Measurements from ENCODE around the gene RASAL1.

Gene RASAL1

GRCh38 chr12:113129664-113130456, 5.7 kb downstream of the RASAL1 start:
- H3K36me3 Mint-ChIP-seq (ENCODE audit: low read depth), result no peaks in the 10 kb centered on the region
- TF ChIP-seq CTCF (IDR thresholded peaks at IDR 0.05), result no peak
- no peak overlapping the region for H3K4me3 Mint-ChIP-seq
- H3K27ac Mint-ChIP-seq, result no peak overlapping the region
- H3K4me1 Mint-ChIP-seq, result no peaks in the 10 kb centered on the region
- no peaks in the 10 kb centered on the region for H3K9me3 Mint-ChIP-seq
- no peak for DNase-seq
- peaks cover 55% of the 10 kb centered on the region for H3K27me3 Mint-ChIP-seq (ENCODE audit: low read depth, poor library complexity)

- no peaks in the 10 kb centered on the region for H3K36me3 Mint-ChIP-seq (ENCODE audit: low read depth)
- peaks cover 54% of the 10 kb centered on the region for H3K27me3 Mint-ChIP-seq (ENCODE audit: low read depth, poor library complexity)
- TF ChIP-seq CTCF (IDR thresholded peaks at IDR 0.05), result no peak
- DNase-seq, result no peak
- H3K4me1 Mint-ChIP-seq, result no peaks in the 10 kb centered on the region
- peaks cover 4% of the 10 kb centered on the region for H3K9me3 Mint-ChIP-seq
- no peak overlapping the region for H3K4me3 Mint-ChIP-seq
- H3K27ac Mint-ChIP-seq, result no peak overlapping the region
These were observed 6.5 kb downstream of the RASAL1 start for GRCh38 chr12:113128802-113129663.

GRCh38 chr12:113127791-113128199, 7.8 kb downstream of the RASAL1 start:
- TF ChIP-seq CTCF (IDR thresholded peaks at IDR 0.05), result no peak
- Mint-ChIP-seq H3K9me3 (peaks cover 13% of the 10 kb centered on the region), H3K36me3 (ENCODE audit: low read depth) (no peaks in the 10 kb centered on the region), H3K4me3 (no peak overlapping the region), H3K27me3 (ENCODE audit: low read depth, poor library complexity) (peaks cover 51% of the 10 kb centered on the region), H3K4me1 (no peaks in the 10 kb centered on the region), H3K27ac (no peak overlapping the region)
- no peak for DNase-seq

GRCh38 chr12:113120670-113121370, 14.7 kb downstream of the RASAL1 start:
- DNase-seq, result no peak
- Mint-ChIP-seq H3K9me3 (peaks cover 15% of the 10 kb centered on the region), H3K36me3 (ENCODE audit: low read depth) (no peaks in the 10 kb centered on the region), H3K27me3 (ENCODE audit: low read depth, poor library complexity) (peaks cover 44% of the 10 kb centered on the region), H3K4me3 (no peak overlapping the region), H3K27ac (no peak overlapping the region), H3K4me1 (no peaks in the 10 kb centered on the region)
- TF ChIP-seq CTCF (IDR thresholded peaks at IDR 0.05), result no peak

GRCh38 chr12:113119980-113120669, 15.4 kb downstream of the RASAL1 start:
- TF ChIP-seq CTCF (IDR thresholded peaks at IDR 0.05), result no peak
- no peak overlapping the region for H3K27ac Mint-ChIP-seq
- peaks cover 15% of the 10 kb centered on the region for H3K9me3 Mint-ChIP-seq
- no peaks in the 10 kb centered on the region for H3K4me1 Mint-ChIP-seq
- peaks cover 48% of the 10 kb centered on the region for H3K27me3 Mint-ChIP-seq (ENCODE audit: low read depth, poor library complexity)
- H3K36me3 Mint-ChIP-seq (ENCODE audit: low read depth), result no peaks in the 10 kb centered on the region
- DNase-seq, result no peak
- H3K4me3 Mint-ChIP-seq, result no peak overlapping the region
